Loucy (cell line): Measurements from ENCODE around the gene CTRL.

Experiments
- EZH2phosphoT487 ChIP-seq: fragments of 200-600 bp; IDR thresholded peaks from 2 replicates; pipeline ENCODE4 v1.6.1; 2018; ENCODE audit warnings: antibody characterized with exemption, mild to moderate bottlenecking, moderate library complexity, borderline replicate concordance
- TF ChIP-seq, protein P1 (sequence below): fragments of 200-600 bp; sonication (generic); conservative IDR thresholded peaks from 2 replicates; pipeline ENCODE4 v1.5.1; 2014; ENCODE audit warnings: mild to moderate bottlenecking, antibody characterized with exemption, low read length

DNA sequence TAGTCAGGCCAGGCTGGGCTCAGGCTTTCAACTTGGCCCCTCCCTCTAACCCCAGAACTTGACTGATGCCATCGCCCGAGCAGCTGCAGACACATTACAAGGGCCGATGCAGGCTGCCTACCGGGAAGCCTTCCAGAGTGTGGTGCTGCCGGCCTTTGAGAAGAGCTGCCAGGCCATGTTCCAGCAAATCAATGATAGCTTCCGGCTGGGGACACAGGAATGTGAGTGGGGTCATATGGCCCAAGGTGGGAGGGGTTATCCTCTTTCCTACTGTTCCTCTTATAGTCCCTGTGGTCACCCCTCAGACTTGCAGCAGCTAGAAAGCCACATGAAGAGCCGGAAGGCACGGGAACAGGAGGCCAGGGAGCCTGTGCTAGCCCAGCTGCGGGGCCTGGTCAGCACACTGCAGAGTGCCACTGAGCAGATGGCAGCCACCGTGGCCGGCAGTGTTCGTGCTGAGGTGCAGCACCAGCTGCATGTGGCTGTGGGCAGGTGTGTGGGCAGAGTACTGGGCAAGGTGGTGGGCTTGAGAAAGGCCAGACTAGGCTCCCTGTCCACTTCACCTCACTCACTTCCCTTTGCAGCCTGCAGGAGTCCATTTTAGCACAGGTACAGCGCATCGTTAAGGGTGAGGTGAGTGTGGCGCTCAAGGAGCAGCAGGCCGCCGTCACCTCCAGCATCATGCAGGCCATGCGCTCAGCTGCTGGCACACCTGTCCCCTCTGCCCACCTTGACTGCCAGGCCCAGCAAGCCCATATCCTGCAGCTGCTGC is 49.1 kb downstream of the CTRL start:
- TF ChIP-seq, protein P1, sequence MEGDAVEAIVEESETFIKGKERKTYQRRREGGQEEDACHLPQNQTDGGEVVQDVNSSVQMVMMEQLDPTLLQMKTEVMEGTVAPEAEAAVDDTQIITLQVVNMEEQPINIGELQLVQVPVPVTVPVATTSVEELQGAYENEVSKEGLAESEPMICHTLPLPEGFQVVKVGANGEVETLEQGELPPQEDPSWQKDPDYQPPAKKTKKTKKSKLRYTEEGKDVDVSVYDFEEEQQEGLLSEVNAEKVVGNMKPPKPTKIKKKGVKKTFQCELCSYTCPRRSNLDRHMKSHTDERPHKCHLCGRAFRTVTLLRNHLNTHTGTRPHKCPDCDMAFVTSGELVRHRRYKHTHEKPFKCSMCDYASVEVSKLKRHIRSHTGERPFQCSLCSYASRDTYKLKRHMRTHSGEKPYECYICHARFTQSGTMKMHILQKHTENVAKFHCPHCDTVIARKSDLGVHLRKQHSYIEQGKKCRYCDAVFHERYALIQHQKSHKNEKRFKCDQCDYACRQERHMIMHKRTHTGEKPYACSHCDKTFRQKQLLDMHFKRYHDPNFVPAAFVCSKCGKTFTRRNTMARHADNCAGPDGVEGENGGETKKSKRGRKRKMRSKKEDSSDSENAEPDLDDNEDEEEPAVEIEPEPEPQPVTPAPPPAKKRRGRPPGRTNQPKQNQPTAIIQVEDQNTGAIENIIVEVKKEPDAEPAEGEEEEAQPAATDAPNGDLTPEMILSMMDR, result no peak
- no peak for TF ChIP-seq EZH2phosphoT487
